B cell (primary cell): ENCODE results near the gene PDIA4. TPM values are rescaled to one million over a fixed set of nuclear protein-coding genes. Genes with fewer than 3 reads are reported as not detected.

Experiments used
- ATAC-seq: fragments of 200-7000 bp; cut with Tn5 transposase; one replicate; pipeline ENCODE4 v1.10.0; 2021; ENCODE audit warnings: low read depth, mild to moderate bottlenecking, moderate number of reproducible peaks, moderate library complexity
- CTCF ChIA-PET: fragments of 350-600 bp; sonication (Branson Sonifier 250); formaldehyde crosslinking; loops from one replicate; lab custom pipeline; 2021; ENCODE audit warnings: antibody characterized with exemption, inconsistent platforms; lab: Charles Lee
- POLR2A ChIA-PET: fragments of 350-600 bp; sonication (Branson Sonifier 250); formaldehyde crosslinking; loops from one replicate; lab custom pipeline; 2021; ENCODE audit warnings: antibody characterized with exemption; lab: Charles Lee
- DNase-seq: peaks from one replicate; pipeline ENCODE4 v3.0.0; 2013
- H2AFZ ChIP-seq: 2 replicates; pipeline ENCODE4 v1.6.1; 2012; ENCODE audit warnings: mild to moderate bottlenecking, low read depth, low read length; ENCODE audit not compliant: insufficient read depth, poor library complexity, severe bottlenecking
- H3K27ac ChIP-seq, 2 donors: 1 replicate in 1 of 2; 2 replicates in 1 of 2; pipeline ENCODE4 v1.5.1; 2012 to 2013; ENCODE audit warnings: low read length in 2 of 2, mild to moderate bottlenecking in 2 of 2, moderate library complexity in 1 of 2
- H3K27me3 ChIP-seq, 4 experiments: fragments of 200-600 bp in 1 of 4; sonication (generic) in 1 of 4; replicated peaks in 1 of 4; 1 replicate in 2 of 4; 2 replicates in 2 of 4; pipeline versions ENCODE4 v1.6.1 to v1.7.0; 2013 to 2016; ENCODE audit warnings: low read length in 3 of 4, mild to moderate bottlenecking in 2 of 4, mixed read lengths in 1 of 4, moderate library complexity in 1 of 4; ENCODE audit not compliant: insufficient read depth in 4 of 4, control insufficient read depth in 3 of 4; ENCODE audit errors: control extremely low read depth in 1 of 4
- H3K36me3 ChIP-seq, 2 experiments: replicated peaks in 1 of 2; 1 replicate in 1 of 2; 2 replicates in 1 of 2; pipeline versions ENCODE4 v1.6.1 to v1.7.1; 2013; ENCODE audit warnings: low read length in 1 of 2; ENCODE audit not compliant: insufficient read depth in 2 of 2, control insufficient read depth in 1 of 2; ENCODE audit errors: control extremely low read depth in 1 of 2, extremely low read depth in 1 of 2
- H3K4me1 ChIP-seq, 2 donors: fragments of 200-600 bp in 1 of 2; sonication (generic) in 1 of 2; 1 replicate in 1 of 2; 2 replicates in 1 of 2; pipeline versions ENCODE4 v1.5.1 to v1.6.1; 2013 to 2017; ENCODE audit warnings: low read length in 2 of 2; ENCODE audit not compliant: control insufficient read depth in 2 of 2, insufficient read depth in 2 of 2
- H3K4me2 ChIP-seq: replicated peaks from 2 replicates; pipeline ENCODE3; 2012; ENCODE audit warnings: mild to moderate bottlenecking, low read depth, low read length; ENCODE audit not compliant: poor library complexity, severe bottlenecking
- H3K4me3 ChIP-seq, 5 experiments: fragments of 200-600 bp in 1 of 5; sonication (generic) in 1 of 5; 1 replicate in 3 of 5; 2 replicates in 2 of 5; pipeline versions ENCODE4 v1.5.1 to v1.7.0; 2011 to 2016; ENCODE audit warnings: low read length in 4 of 5, mild to moderate bottlenecking in 4 of 5, low read depth in 2 of 5, control low read depth in 1 of 5, moderate library complexity in 1 of 5; ENCODE audit not compliant: insufficient read depth in 1 of 5; ENCODE audit errors: control extremely low read depth in 1 of 5, extremely low read depth in 1 of 5
- H3K79me2 ChIP-seq: fragments of 200-600 bp; sonication (generic); one replicate; pipeline ENCODE4 v1.6.0; 2016; ENCODE audit warnings: low read length; ENCODE audit not compliant: control insufficient read depth, insufficient read depth
- H3K9ac ChIP-seq: fragments of 200-600 bp; sonication (generic); 2 replicates; pipeline ENCODE4 v1.6.1; 2017; ENCODE audit warnings: mild to moderate bottlenecking, low read length, moderate library complexity
- H3K9me3 ChIP-seq, 3 donors: one replicate each; pipeline versions ENCODE4 v1.6.1 to v1.7.1; 2013; ENCODE audit warnings: low read length in 2 of 3; ENCODE audit not compliant: control insufficient read depth in 2 of 3, insufficient read depth in 1 of 3; ENCODE audit errors: control extremely low read depth in 1 of 3
- H4K20me1 ChIP-seq: 2 replicates; pipeline ENCODE4 v1.6.0; 2012; ENCODE audit warnings: mild to moderate bottlenecking, low read length; ENCODE audit not compliant: insufficient read depth, control insufficient read depth, poor library complexity, severe bottlenecking
- H3K27ac Mint-ChIP-seq: one replicate; pipeline ENCODE4 v1.8.0; 2021; ENCODE audit warnings: mixed read lengths
- H3K27me3 Mint-ChIP-seq: one replicate; pipeline ENCODE4 v1.8.0; 2021; ENCODE audit warnings: mixed read lengths
- H3K4me1 Mint-ChIP-seq: one replicate; pipeline ENCODE4 v1.8.0; 2021; ENCODE audit warnings: mixed read lengths
- H3K4me3 Mint-ChIP-seq: one replicate; pipeline ENCODE4 v1.8.0; 2021; ENCODE audit warnings: mixed read lengths
- H3K9me3 Mint-ChIP-seq: one replicate; pipeline ENCODE4 v1.8.0; 2022; ENCODE audit warnings: mixed read lengths; ENCODE audit not compliant: insufficient read depth
- CTCF ChIP-seq: fragments of 200-600 bp; IDR thresholded peaks from one replicate; pipeline ENCODE4 v1.8.0; 2022; ENCODE audit warnings: antibody characterized with exemption, mild to moderate bottlenecking
- EZH2 ChIP-seq: IDR thresholded peaks from 2 replicates; pipeline ENCODE4 v1.6.1; 2012; ENCODE audit warnings: borderline replicate concordance, low read depth, mild to moderate bottlenecking, moderate library complexity, low read length; ENCODE audit not compliant: insufficient read depth, poor library complexity, severe bottlenecking
- WGBS: methylation state at CpG from one replicate; pipeline ENCODE4 v1.1.5; 2013; ENCODE audit warnings: missing lambda C conversion rate; ENCODE audit not compliant: insufficient coverage; 5-methylcytosine and 5-hydroxymethylcytosine counted together
- intact Hi-C: fragments of 100-400 bp; cut with micrococcal nuclease; formaldehyde crosslinking; loops from one replicate; pipeline ENCODE4 v1.10.0; 2022
- polyA plus RNA-seq: library from polyadenylated mRNA; depleted of rRNA; stranded (reverse); fragments of >200 nt; gene quantifications from 2 replicates; pipeline ENCODE4 v1.2.3, GENCODE V29; 2012
- total RNA-seq, 2 donors: library from RNA; stranded (reverse); fragments of 120-200 nt in 1 of 2; gene quantifications; 1 replicate in 1 of 2; 2 replicates in 1 of 2; pipeline versions ENCODE4 v1.2.3 to v1.2.4, GENCODE V29; 2013 to 2022

PDIA4 gene
- total and polyA plus RNA-seq, 2 donors (not counting 1 experiment from before 2014, with no cell fraction given): 31.6 to 34.7 TPM

GRCh38 chr7:148987010-148987750 is 41.1 kb downstream of the PDIA4 start:
- H3K4me1 Mint-ChIP-seq: peaks cover 49% of the 10 kb centered on the region
- Histone ChIP-seq H3K4me1 (peaks cover 39 to 43% of the 10 kb centered on the region in 2 donors), H3K4me2 (peak overlapping the region; percentile 73), H2AFZ (peak overlapping the region; percentile 89), H3K27ac (peak overlapping the region; percentile 84 to 90), H4K20me1 (no peaks in the 10 kb centered on the region), H3K9me3 (peaks cover 0 to 3% (median 0%) of the 10 kb centered on the region in 3 donors), H3K4me3 (peak overlapping the region; percentile 78 to 98 (median 89)), H3K9ac (peak overlapping the region; percentile 74), H3K27me3 (no peaks in the 10 kb centered on the region), H3K36me3 (no peaks in the 10 kb centered on the region), H3K79me2 (no peaks in the 10 kb centered on the region)
- ChIA-PET POLR2A (interaction anchor here (0.6 to 0.7 kb wide), 2 partner anchors 24 to 1535 kb away, joined by 3 read pairs; no protein-coding TSS in a partner anchor), CTCF (interaction anchor here (0.5 to 9.4 kb wide), 8 partner anchors 12 to 724 kb away, joined by 3 to 64 read pairs (median 3); partner anchors contain the start of genes ZNF425 and ZNF783)
- peak overlapping the region; percentile 94 for H3K27ac Mint-ChIP-seq
- H3K9me3 Mint-ChIP-seq: peaks cover 2% of the 10 kb centered on the region
- intact Hi-C loops: loop anchor here (1.0 to 5.0 kb wide), 13 partner anchors 21 to 1420 kb away; partner anchors contain the start of genes CUL1, EZH2, PDIA4 and ZNF282
- 1% methylated on average over 12 of the region's 17 CpGs for WGBS
- H3K4me3 Mint-ChIP-seq: peak overlapping the region; percentile 99
- TF ChIP-seq EZH2 (no peak), CTCF (no peak)
- DNase-seq: peak; percentile 92
- no peaks in the 10 kb centered on the region for H3K27me3 Mint-ChIP-seq
- peak; percentile 87 for ATAC-seq

DNA sequence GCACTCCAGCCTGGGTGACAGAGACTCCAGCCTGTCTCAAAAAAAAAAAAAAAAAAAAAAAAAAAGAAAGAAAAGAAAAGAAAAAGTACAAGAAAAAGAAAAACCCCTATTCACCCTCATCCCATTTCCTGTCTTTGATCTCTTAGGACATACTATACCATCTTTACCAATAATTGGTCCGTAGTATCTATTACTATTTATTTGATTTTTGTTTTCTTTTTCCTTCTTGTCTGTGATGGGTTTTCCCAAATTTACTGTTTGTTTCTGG is 41.6 kb downstream of the PDIA4 start:
- H3K9me3 ChIP-seq: peaks cover 0 to 3% (median 0%) of the 10 kb centered on the region in 3 donors
- H4K20me1 ChIP-seq: no peaks in the 10 kb centered on the region
- ChIA-PET CTCF (interaction anchor here (0.6 to 9.4 kb wide), 6 partner anchors 11 to 139 kb away, joined by 3 to 64 read pairs (median 4); partner anchors contain the start of gene ZNF425), POLR2A (no interaction called here)
- DNase-seq (no peak), ATAC-seq (no peak)
- H3K4me1 ChIP-seq: peaks cover 39 to 43% of the 10 kb centered on the region in 2 donors
- Mint-ChIP-seq H3K9me3 (peaks cover 2% of the 10 kb centered on the region), H3K27ac (peak overlapping the region; percentile 94), H3K4me3 (peak overlapping the region; percentile 99), H3K27me3 (no peaks in the 10 kb centered on the region), H3K4me1 (peaks cover 49% of the 10 kb centered on the region)
- TF ChIP-seq CTCF (no peak), EZH2 (no peak)
- peak overlapping the region in 2 of 5 experiments; percentile 89 to 93 for H3K4me3 ChIP-seq
- H3K79me2 ChIP-seq: no peaks in the 10 kb centered on the region
- intact Hi-C loops: loop anchor here (1.0 to 5.0 kb wide), 13 partner anchors 20 to 1421 kb away; partner anchors contain the start of genes CUL1, EZH2, PDIA4 and ZNF282
- H3K36me3 ChIP-seq: no peaks in the 10 kb centered on the region
- peak overlapping the region; percentile 74 for H3K9ac ChIP-seq
- H2AFZ ChIP-seq: no peak overlapping the region
- H3K27me3 ChIP-seq: no peaks in the 10 kb centered on the region
- peak overlapping the region; percentile 73 for H3K4me2 ChIP-seq
- no CpG with 5 or more reads among the region's 1 CpG for WGBS
- H3K27ac ChIP-seq: peak overlapping the region; percentile 84 to 90
